Measurements from ENCODE around the gene NEK7. TPM values are rescaled to one million over a fixed set of nuclear protein-coding genes. Genes with fewer than 3 reads are reported as not detected.

NEK7 gene
- total and polyA plus RNA-seq, 9 of the 15 experiments (the other 6 are each of a cell fraction or from before 2014, with no cell fraction given) = 8.5 to 37.3 (median 27.7) TPM

DNA sequence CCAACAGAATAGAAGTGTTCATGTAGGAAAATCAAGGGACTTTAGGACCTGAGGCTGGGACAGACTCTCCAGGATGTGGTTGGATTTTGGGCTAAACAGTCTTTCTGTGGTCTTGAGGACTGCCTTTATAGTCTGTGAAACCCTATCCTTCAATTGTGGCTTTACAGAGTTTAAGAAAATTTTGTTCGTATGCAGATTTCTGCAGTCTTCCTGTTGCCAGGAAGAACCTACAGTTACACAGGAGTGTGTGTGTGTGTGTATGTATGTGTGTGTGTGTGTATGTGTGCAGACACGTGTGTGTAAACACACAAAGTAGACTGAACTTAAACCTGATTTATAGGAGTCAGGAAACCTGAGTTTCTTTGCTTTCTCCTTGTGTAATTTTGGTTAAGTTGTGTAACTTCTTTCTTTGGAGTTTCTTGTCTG lies 22.8 kb downstream of the NEK7 start:
- in situ Hi-C loops (cut with MboI) (no loop called here), intact Hi-C loops (cut with micrococcal nuclease) (no loop called here)
- no peak overlapping the region for H3K4me2 ChIP-seq (ENCODE audit: insufficient read depth, low read length)
- H3K9ac ChIP-seq (ENCODE audit: insufficient read depth in 1 of 2, low read depth in 2 of 2, low read length in 2 of 2) = no peak overlapping the region
- BruUV-seq (replicated peaks) = no TSS peak
- FAIRE-seq (no peak), ATAC-seq (peak; percentile 69), DNase-seq (ENCODE audit: extremely low read depth in 1 of 4, low spot score in 3 of 4) (no peak)
- H3K79me2 ChIP-seq (ENCODE audit: control insufficient read depth, insufficient read depth, low read length) = peaks cover 93% of the 10 kb centered on the region
- ChIA-PET POLR2A (interaction anchor here (0.6 kb wide), 1 partner anchor 106 kb away, joined by 3 read pairs; no protein-coding TSS in a partner anchor), CTCF (ENCODE audit: low intra/inter-chr PET ratio) (no interaction called here)
- no peaks in the 10 kb centered on the region for H3K36me3 ChIP-seq (ENCODE audit: control insufficient read depth, insufficient read depth, low read length)
- H4K20me1 ChIP-seq (replicated peaks; ENCODE audit: control insufficient read depth, insufficient read depth, low read length) = peaks cover 5% of the 10 kb centered on the region; the same call in 1 of the 2 replicates
- no peaks in the 10 kb centered on the region for H3K27me3 ChIP-seq (ENCODE audit: control insufficient read depth in 2 of 2, insufficient read depth in 2 of 2, low read length in 2 of 2)
- no peak overlapping the region for H3K4me3 ChIP-seq
- no peak overlapping the region for H2AFZ ChIP-seq (ENCODE audit: low read depth, low read length)
- peak overlapping the region; percentile 8; the same call in 1 of the 3 replicates for H3K27ac ChIP-seq (ENCODE audit: extremely low read depth, low read depth, low read length)
- no peaks in the 10 kb centered on the region for H3K9me1 ChIP-seq (ENCODE audit: control insufficient read depth, insufficient read depth, low read length)
- WGBS (ENCODE audit: insufficient coverage, low coverage, missing lambda C conversion rate) = 35% methylated on average over 2 of the region's 2 CpGs
- H3K4me1 ChIP-seq (replicated peaks in 1 of 2; ENCODE audit: control insufficient read depth in 2 of 2, insufficient read depth in 2 of 2, low read length in 2 of 2) = no peaks in the 10 kb centered on the region; a peak in 1 of 5 replicates
- H3K9me3 ChIP-seq (replicated peaks; ENCODE audit: control insufficient read depth, insufficient read depth, low read depth, low read length) = no peaks in the 10 kb centered on the region
- TF ChIP-seq EWSR1 (IDR thresholded peaks at IDR 0.05; ENCODE audit: borderline replicate concordance, low read depth, partially characterized antibody) = no peak
- no peak for TF ChIP-seq NFYB (IDR thresholded peaks at IDR 0.05; ENCODE audit: extremely low read depth, insufficient read length)
- TF ChIP-seq, protein P1, sequence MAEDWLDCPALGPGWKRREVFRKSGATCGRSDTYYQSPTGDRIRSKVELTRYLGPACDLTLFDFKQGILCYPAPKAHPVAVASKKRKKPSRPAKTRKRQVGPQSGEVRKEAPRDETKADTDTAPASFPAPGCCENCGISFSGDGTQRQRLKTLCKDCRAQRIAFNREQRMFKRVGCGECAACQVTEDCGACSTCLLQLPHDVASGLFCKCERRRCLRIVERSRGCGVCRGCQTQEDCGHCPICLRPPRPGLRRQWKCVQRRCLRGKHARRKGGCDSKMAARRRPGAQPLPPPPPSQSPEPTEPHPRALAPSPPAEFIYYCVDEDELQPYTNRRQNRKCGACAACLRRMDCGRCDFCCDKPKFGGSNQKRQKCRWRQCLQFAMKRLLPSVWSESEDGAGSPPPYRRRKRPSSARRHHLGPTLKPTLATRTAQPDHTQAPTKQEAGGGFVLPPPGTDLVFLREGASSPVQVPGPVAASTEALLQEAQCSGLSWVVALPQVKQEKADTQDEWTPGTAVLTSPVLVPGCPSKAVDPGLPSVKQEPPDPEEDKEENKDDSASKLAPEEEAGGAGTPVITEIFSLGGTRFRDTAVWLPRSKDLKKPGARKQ (CRISPR knock-in tag; IDR thresholded peaks at IDR 0.05) = no peak
- TF ChIP-seq ZBTB1 (CRISPR knock-in tag; IDR thresholded peaks at IDR 0.05; ENCODE audit: borderline replicate concordance, low read depth) = no peak
- TF ChIP-seq MCM2 (IDR thresholded peaks at IDR 0.05; ENCODE audit: low read depth) = no peak
- TF ChIP-seq, protein P2, sequence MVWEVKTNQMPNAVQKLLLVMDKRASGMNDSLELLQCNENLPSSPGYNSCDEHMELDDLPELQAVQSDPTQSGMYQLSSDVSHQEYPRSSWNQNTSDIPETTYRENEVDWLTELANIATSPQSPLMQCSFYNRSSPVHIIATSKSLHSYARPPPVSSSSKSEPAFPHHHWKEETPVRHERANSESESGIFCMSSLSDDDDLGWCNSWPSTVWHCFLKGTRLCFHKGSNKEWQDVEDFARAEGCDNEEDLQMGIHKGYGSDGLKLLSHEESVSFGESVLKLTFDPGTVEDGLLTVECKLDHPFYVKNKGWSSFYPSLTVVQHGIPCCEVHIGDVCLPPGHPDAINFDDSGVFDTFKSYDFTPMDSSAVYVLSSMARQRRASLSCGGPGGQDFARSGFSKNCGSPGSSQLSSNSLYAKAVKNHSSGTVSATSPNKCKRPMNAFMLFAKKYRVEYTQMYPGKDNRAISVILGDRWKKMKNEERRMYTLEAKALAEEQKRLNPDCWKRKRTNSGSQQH (CRISPR knock-in tag; IDR thresholded peaks at IDR 0.05) = no peak
- peak in 1 of 2 experiments; percentile 27; a peak in 1 of 4 replicates for TF ChIP-seq MAZ (CRISPR knock-in tag; conservative IDR thresholded peaks at IDR 0.05 in 1 of 2, IDR thresholded peaks at IDR 0.05 in 1 of 2)
- no peak for TF ChIP-seq NR2F6 (CRISPR knock-in tag; IDR thresholded peaks at IDR 0.05)
- TF ChIP-seq HNRNPL (IDR thresholded peaks at IDR 0.05; ENCODE audit: low read depth, low read length) = no peak
- TF ChIP-seq GABPB1 (CRISPR knock-in tag; IDR thresholded peaks at IDR 0.05) = peak; percentile 75
- peak; percentile 71 for TF ChIP-seq GABPA (tag; conservative IDR thresholded peaks at IDR 0.05; ENCODE audit: low read depth)
- no peak for TF ChIP-seq PHF20 (IDR thresholded peaks at IDR 0.05; ENCODE audit: partially characterized antibody)
- no peak for TF ChIP-seq FOS (IDR thresholded peaks at IDR 0.05; ENCODE audit: extremely low read depth, insufficient read length)
- no peak for TF ChIP-seq ETS2 (tag; IDR thresholded peaks at IDR 0.05; ENCODE audit: borderline replicate concordance, poor library complexity, severe bottlenecking)
- TF ChIP-seq BMI1 (IDR thresholded peaks at IDR 0.05; ENCODE audit: low read length) = no peak
